Ovary (tissue), 9 donors: Measurements from ENCODE around the gene WNT3. TPM values are rescaled to one million over a fixed set of nuclear protein-coding genes. Genes with fewer than 3 reads are reported as not detected.

Experiments used
- DNase-seq, 5 donors: peaks; one replicate each; pipeline ENCODE4 v3.0.0-alpha.2; 2019 to 2020
- H3K27ac ChIP-seq, 2 donors: fragments of 200-600 bp; one replicate each; pipeline versions ENCODE4 v1.5.1 to v1.8.0; 2019 to 2022
- H3K27me3 ChIP-seq: fragments of 200-600 bp; one replicate; pipeline ENCODE4 v1.8.0; 2022
- H3K36me3 ChIP-seq: fragments of 200-600 bp; sonication (generic); one replicate; pipeline ENCODE4 v1.5.1; 2019
- H3K4me1 ChIP-seq: one replicate; pipeline ENCODE4 v1.8.1; 2013; ENCODE audit warnings: mild to moderate bottlenecking, moderate library complexity; ENCODE audit not compliant: insufficient read depth
- H3K4me3 ChIP-seq: fragments of 200-600 bp; sonication (generic); one replicate; pipeline ENCODE4 v1.5.1; 2017
- H3K9me3 ChIP-seq, 2 donors: fragments of 200-600 bp in 1 of 2; sonication (generic) in 1 of 2; one replicate each; pipeline versions ENCODE4 v1.5.1 to v1.8.1; 2013 to 2019; ENCODE audit warnings: mild to moderate bottlenecking in 1 of 2, moderate library complexity in 1 of 2
- EP300 ChIP-seq: sonication (generic); formaldehyde crosslinking; IDR thresholded peaks from one replicate; pipeline ENCODE4 v1.6.1; 2017; ENCODE audit warnings: antibody characterized with exemption
- POLR2A ChIP-seq: fragments of 450-650 bp; IDR thresholded peaks from one replicate; pipeline ENCODE4 v1.6.1; 2017; ENCODE audit warnings: antibody characterized with exemption, mild to moderate bottlenecking, moderate library complexity
- WGBS, 3 donors: extraction: QIAGEN DNeasy Blood & Tissue Kit in 1 of 3; methylation state at CpG; one replicate each; pipeline versions ENCODE4 v1.1.5 to v1.1.7; 2013 to 2017; 5-methylcytosine and 5-hydroxymethylcytosine counted together
- intact Hi-C, 4 donors: fragments of 100-400 bp; cut with DNase I; formaldehyde crosslinking; loops; one replicate each; pipeline versions ENCODE4 v1.11.0 to v1.15.1; 2022 to 2023
- polyA plus RNA-seq, 2 donors: library from polyadenylated mRNA; stranded (reverse); fragments of 200-250 nt in 1 of 2; fragments of 350-450 nt in 1 of 2; fragmentation: Illumina TruSeq in 1 of 2; extraction: RNeasy Lipid Tissue Mini Kit (QIAGEN cat#74804) in 1 of 2; gene quantifications; one replicate each; pipeline ENCODE4 v1.2.3, GENCODE V29; 2013 to 2014
- total RNA-seq, 7 donors: library from RNA; depleted of rRNA in 2 of 7; stranded (reverse); fragments of >200 nt in 2 of 7; fragmentation: NEBNext Ultra II Directional in 3 of 7; extraction: Animal tissue kit (Norgen Biotek cat#: 25700) in 3 of 7; gene quantifications; one replicate each; pipeline versions ENCODE4 v1.1.0 to v1.2.4, GENCODE V29; 2016 to 2023
- TF ChIP-seq, protein P1 (sequence below), 3 donors: fragments of 450-650 bp in 2 of 3; fragments of 200-600 bp in 1 of 3; IDR thresholded peaks; one replicate each; pipeline versions ENCODE4 v1.5.1 to v1.8.0; 2016 to 2022; ENCODE audit warnings: antibody characterized with exemption in 3 of 3, mild to moderate bottlenecking in 1 of 3
- donor health status: DM: no; HTN: no; CAD: no; lungs with moderate emphysema.
- donor health status: DM: no; HTN: no; CAD: no.
- donor health status: Bipolar disorder and iron deficiency.
- donor health status: DM: yes; HTN: yes; CAD: no.
- donor health status: DM: no; HTN: no; CAD: no.
- donor health status: DM: yes; HTN: yes; CAD: no.

Gene WNT3
- total and polyA plus RNA-seq, 9 donors, result 0.23 to 1.7 (median 0.57) TPM; not detected in 1

DNA sequence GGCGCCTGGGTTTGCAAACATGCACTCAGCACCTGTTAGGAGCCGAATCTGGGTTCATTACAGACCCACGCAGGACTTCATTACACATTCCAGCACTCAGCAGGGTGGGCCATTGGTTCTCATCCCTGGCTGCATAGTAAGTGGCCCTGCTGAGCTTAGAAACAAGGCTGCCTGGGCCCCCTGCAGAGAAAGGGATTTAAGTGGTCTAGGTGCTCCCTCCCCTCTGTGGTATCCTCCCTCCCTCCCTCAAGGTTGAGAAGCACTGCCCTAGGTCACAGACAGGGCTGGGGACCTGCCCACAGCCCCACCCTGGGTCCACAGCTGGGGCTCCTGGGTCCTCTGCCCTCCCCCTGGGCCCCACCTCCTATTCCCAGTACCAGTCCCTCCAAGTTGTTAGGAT lies 28.3 kb downstream of the WNT3 start:
- intact Hi-C loops, result no loop called here
- H3K4me1 ChIP-seq, result no peaks in the 10 kb centered on the region
- H3K9me3 ChIP-seq, result no peaks in the 10 kb centered on the region
- no peak overlapping the region for H3K27ac ChIP-seq
- H3K36me3 ChIP-seq, result no peaks in the 10 kb centered on the region
- H3K27me3 ChIP-seq, result no peaks in the 10 kb centered on the region
- no peak for DNase-seq
- no peak overlapping the region for H3K4me3 ChIP-seq
- TF ChIP-seq, protein P1, sequence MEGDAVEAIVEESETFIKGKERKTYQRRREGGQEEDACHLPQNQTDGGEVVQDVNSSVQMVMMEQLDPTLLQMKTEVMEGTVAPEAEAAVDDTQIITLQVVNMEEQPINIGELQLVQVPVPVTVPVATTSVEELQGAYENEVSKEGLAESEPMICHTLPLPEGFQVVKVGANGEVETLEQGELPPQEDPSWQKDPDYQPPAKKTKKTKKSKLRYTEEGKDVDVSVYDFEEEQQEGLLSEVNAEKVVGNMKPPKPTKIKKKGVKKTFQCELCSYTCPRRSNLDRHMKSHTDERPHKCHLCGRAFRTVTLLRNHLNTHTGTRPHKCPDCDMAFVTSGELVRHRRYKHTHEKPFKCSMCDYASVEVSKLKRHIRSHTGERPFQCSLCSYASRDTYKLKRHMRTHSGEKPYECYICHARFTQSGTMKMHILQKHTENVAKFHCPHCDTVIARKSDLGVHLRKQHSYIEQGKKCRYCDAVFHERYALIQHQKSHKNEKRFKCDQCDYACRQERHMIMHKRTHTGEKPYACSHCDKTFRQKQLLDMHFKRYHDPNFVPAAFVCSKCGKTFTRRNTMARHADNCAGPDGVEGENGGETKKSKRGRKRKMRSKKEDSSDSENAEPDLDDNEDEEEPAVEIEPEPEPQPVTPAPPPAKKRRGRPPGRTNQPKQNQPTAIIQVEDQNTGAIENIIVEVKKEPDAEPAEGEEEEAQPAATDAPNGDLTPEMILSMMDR (IDR thresholded peaks at IDR 0.05), result no peak
- TF ChIP-seq EP300 (no peak), POLR2A (no peak)
- 65 to 68% (median 68%) methylated on average over 3 of the region's 3 CpGs for WGBS, 3 donors

- no peaks in the 10 kb centered on the region for H3K4me1 ChIP-seq
- no peaks in the 10 kb centered on the region for H3K36me3 ChIP-seq
- intact Hi-C loops, result no loop called here
- TF ChIP-seq, protein P1 (IDR thresholded peaks at IDR 0.05), result no peak
- no peak for TF ChIP-seq POLR2A
- no peak for TF ChIP-seq EP300
- H3K27ac ChIP-seq, result no peak overlapping the region
- no peaks in the 10 kb centered on the region for H3K27me3 ChIP-seq
- no peaks in the 10 kb centered on the region for H3K9me3 ChIP-seq
- 90 to 95% (median 90%) methylated on average over 8 of the region's 8 CpGs for WGBS, 3 donors
- no peak for DNase-seq
- H3K4me3 ChIP-seq, result no peak overlapping the region
These were observed 28.9 kb downstream of the WNT3 start for GRCh38 chr17:46789610-46790009.

GRCh38 chr17:46788796-46789195 lies 29.7 kb downstream of the WNT3 start:
- Histone ChIP-seq H3K4me1 (no peaks in the 10 kb centered on the region), H3K27me3 (no peaks in the 10 kb centered on the region), H3K36me3 (no peaks in the 10 kb centered on the region), H3K9me3 (no peaks in the 10 kb centered on the region), H3K27ac (no peak overlapping the region), H3K4me3 (no peak overlapping the region)
- DNase-seq, result no peak
- TF ChIP-seq, protein P1 (IDR thresholded peaks at IDR 0.05), result no peak
- TF ChIP-seq POLR2A (no peak), EP300 (no peak)
- intact Hi-C loops, result no loop called here
- WGBS, 3 donors, result 84 to 87% (median 86%) methylated on average over 7 of the region's 7 CpGs

DNA sequence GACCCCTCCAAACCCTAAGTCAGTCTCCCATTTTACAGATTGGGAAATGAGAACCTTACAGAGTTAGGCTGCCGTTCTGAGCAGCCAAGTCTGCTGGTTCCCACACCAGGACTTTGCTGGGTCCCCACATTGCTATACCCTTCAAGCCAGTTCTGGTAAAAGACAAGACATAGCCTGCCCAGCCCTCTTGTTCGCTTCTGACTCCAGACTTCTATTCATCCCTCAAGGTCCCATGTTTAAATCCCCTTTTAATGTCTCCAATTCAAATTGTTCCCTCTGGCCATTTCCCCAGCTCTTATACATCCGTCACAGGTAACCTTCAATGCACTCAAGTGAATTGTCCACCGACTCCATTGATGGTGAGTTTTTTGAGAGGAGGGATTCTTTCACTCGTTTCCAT lies 30.2 kb downstream of the WNT3 start:
- Histone ChIP-seq H3K27me3 (no peaks in the 10 kb centered on the region), H3K36me3 (no peaks in the 10 kb centered on the region), H3K9me3 (no peaks in the 10 kb centered on the region), H3K27ac (no peak overlapping the region), H3K4me3 (no peak overlapping the region), H3K4me1 (no peaks in the 10 kb centered on the region)
- DNase-seq, result no peak
- 84 to 90% (median 85%) methylated on average over 5 of the region's 5 CpGs for WGBS, 3 donors
- intact Hi-C loops, result no loop called here
- TF ChIP-seq, protein P1 (IDR thresholded peaks at IDR 0.05), result no peak
- TF ChIP-seq POLR2A (no peak), EP300 (no peak)
